Measurements from ENCODE around the gene PRSS57. TPM values are rescaled to one million over a fixed set of nuclear protein-coding genes. Genes with fewer than 3 reads are reported as not detected.

PRSS57 gene
- polyA plus RNA-seq, 1 of the 3 experiments (the other 2 are of a cell fraction), result not detected

- Histone ChIP-seq H4K20me1 (ENCODE audit: insufficient read depth) (no peaks in the 10 kb centered on the region), H3K9ac (no peak overlapping the region), H3F3A (replicated peaks; ENCODE audit: insufficient read depth) (no peaks in the 10 kb centered on the region), H3K4me1 (ENCODE audit: control insufficient read depth in 1 of 2, insufficient read depth in 2 of 2, low read depth in 1 of 2, low read length in 1 of 2) (peaks cover 0 to 2% of the 10 kb centered on the region in 2 experiments; a peak in 1 of 4 replicates), H3K4me2 (no peak overlapping the region), H3K79me2 (ENCODE audit: insufficient read depth) (no peaks in the 10 kb centered on the region), H3K36me3 (replicated peaks in 1 of 2; ENCODE audit: control insufficient read depth in 1 of 2, insufficient read depth in 2 of 2, low read length in 1 of 2) (peaks cover 0 to 41% of the 10 kb centered on the region in 2 experiments), H3K9me3 (no peaks in the 10 kb centered on the region), H3K4me3 (ENCODE audit: low read depth in 2 of 2, low read length in 1 of 2) (no peak overlapping the region), H3K27me3 (ENCODE audit: insufficient read depth) (no peaks in the 10 kb centered on the region), H2AFZ (ENCODE audit: low read depth) (no peak overlapping the region), H3K9me2 (no peaks in the 10 kb centered on the region), H3K27ac (ENCODE audit: low read depth in 2 of 2, low read length in 1 of 2) (no peak overlapping the region)
- 97% methylated on average over 6 of the region's 14 CpGs for WGBS (ENCODE audit: low lambda C conversion rate)
- CTCF ChIA-PET, result no interaction called here
- POLR2A ChIA-PET, result interaction anchor here (0.7 kb wide), 1 partner anchor 340 kb away, joined by 3 read pairs; the partner anchor contains the start of gene WDR18
- TF ChIP-seq PBX3 (IDR thresholded peaks at IDR 0.05) (no peak), SMC3 (IDR thresholded peaks at IDR 0.05; ENCODE audit: low read depth, low read length) (no peak), CTCF (IDR thresholded peaks at IDR 0.05) (no peak), GABPA (IDR thresholded peaks at IDR 0.05; ENCODE audit: low read depth) (no peak), TEAD4 (IDR thresholded peaks at IDR 0.05; ENCODE audit: borderline replicate concordance, insufficient read depth) (no peak), NFIC (IDR thresholded peaks at IDR 0.05; ENCODE audit: borderline replicate concordance) (no peak), GATA2 (CRISPR knock-in tag; IDR thresholded peaks at IDR 0.05) (no peak), EP300 (IDR thresholded peaks at IDR 0.05; ENCODE audit: borderline replicate concordance in 1 of 2, low read depth in 1 of 2, low read length in 1 of 2) (no peak), USF1 (IDR thresholded peaks at IDR 0.05; ENCODE audit: borderline replicate concordance, low read depth) (no peak)
- DNase-seq, result no peak
These were observed 50.5 kb downstream of the PRSS57 start for GRCh38 chr19:644789-645188.

GRCh38 chr19:644363-644762 is 50.9 kb downstream of the PRSS57 start:
- H2AFZ ChIP-seq (ENCODE audit: low read depth), result no peak overlapping the region
- no peaks in the 10 kb centered on the region for H4K20me1 ChIP-seq (ENCODE audit: insufficient read depth)
- TF ChIP-seq YY1 (IDR thresholded peaks at IDR 0.05; ENCODE audit: low read depth) (no peak), ZBTB33 (IDR thresholded peaks at IDR 0.05; ENCODE audit: borderline replicate concordance, low read depth) (no peak), NRF1 (IDR thresholded peaks at IDR 0.05; ENCODE audit: low read depth, low read length) (no peak), TAF1 (IDR thresholded peaks at IDR 0.05; ENCODE audit: borderline replicate concordance, low read depth, low read length) (no peak), USF1 (IDR thresholded peaks at IDR 0.05; ENCODE audit: borderline replicate concordance, low read depth) (no peak), SIN3A (IDR thresholded peaks at IDR 0.05; ENCODE audit: borderline replicate concordance, low read depth, low read length) (no peak), JUND (IDR thresholded peaks at IDR 0.05) (no peak), RXRA (IDR thresholded peaks at IDR 0.05; ENCODE audit: borderline replicate concordance, low read depth) (no peak), NFIC (IDR thresholded peaks at IDR 0.05; ENCODE audit: borderline replicate concordance) (no peak), CHD2 (IDR thresholded peaks at IDR 0.05; ENCODE audit: low read length, partially characterized antibody) (no peak), POLR2AphosphoS5 (IDR thresholded peaks at IDR 0.05; ENCODE audit: low read depth, low read length) (no peak), ELF1 (IDR thresholded peaks at IDR 0.05) (no peak), RFX5 (IDR thresholded peaks at IDR 0.05; ENCODE audit: low read length) (no peak), MEF2A (IDR thresholded peaks at IDR 0.05; ENCODE audit: borderline replicate concordance, low read depth) (no peak), GATA2 (CRISPR knock-in tag; IDR thresholded peaks at IDR 0.05) (no peak)
- TF ChIP-seq, protein P1, sequence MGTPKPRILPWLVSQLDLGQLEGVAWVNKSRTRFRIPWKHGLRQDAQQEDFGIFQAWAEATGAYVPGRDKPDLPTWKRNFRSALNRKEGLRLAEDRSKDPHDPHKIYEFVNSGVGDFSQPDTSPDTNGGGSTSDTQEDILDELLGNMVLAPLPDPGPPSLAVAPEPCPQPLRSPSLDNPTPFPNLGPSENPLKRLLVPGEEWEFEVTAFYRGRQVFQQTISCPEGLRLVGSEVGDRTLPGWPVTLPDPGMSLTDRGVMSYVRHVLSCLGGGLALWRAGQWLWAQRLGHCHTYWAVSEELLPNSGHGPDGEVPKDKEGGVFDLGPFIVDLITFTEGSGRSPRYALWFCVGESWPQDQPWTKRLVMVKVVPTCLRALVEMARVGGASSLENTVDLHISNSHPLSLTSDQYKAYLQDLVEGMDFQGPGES (IDR thresholded peaks at IDR 0.05; ENCODE audit: low read depth, low read length), result no peak
- ChIA-PET CTCF (no interaction called here), POLR2A (no interaction called here)
- H3K4me3 ChIP-seq (ENCODE audit: low read depth in 2 of 2, low read length in 1 of 2), result no peak overlapping the region
- no peaks in the 10 kb centered on the region for H3K27me3 ChIP-seq (ENCODE audit: insufficient read depth)
- H3K27ac ChIP-seq (ENCODE audit: low read depth in 2 of 2, low read length in 1 of 2), result no peak overlapping the region
- no peaks in the 10 kb centered on the region for H3F3A ChIP-seq (replicated peaks; ENCODE audit: insufficient read depth)
- peaks cover 0 to 39% of the 10 kb centered on the region in 2 experiments for H3K36me3 ChIP-seq (replicated peaks in 1 of 2; ENCODE audit: control insufficient read depth in 1 of 2, insufficient read depth in 2 of 2, low read length in 1 of 2)
- peaks cover 0 to 2% of the 10 kb centered on the region in 2 experiments; a peak in 1 of 4 replicates for H3K4me1 ChIP-seq (ENCODE audit: control insufficient read depth in 1 of 2, insufficient read depth in 2 of 2, low read depth in 1 of 2, low read length in 1 of 2)
- DNase-seq, result no peak
- H3K9ac ChIP-seq, result no peak overlapping the region
- H3K4me2 ChIP-seq, result no peak overlapping the region
- H3K9me2 ChIP-seq, result no peaks in the 10 kb centered on the region
- WGBS (ENCODE audit: low lambda C conversion rate), result 78% methylated on average over 7 of the region's 28 CpGs
- H3K79me2 ChIP-seq (ENCODE audit: insufficient read depth), result no peaks in the 10 kb centered on the region
- H3K9me3 ChIP-seq, result no peaks in the 10 kb centered on the region
